ENCODE results near the gene ITGBL1.

The ITGBL1 gene

GRCh38 chr13:101690871-101691270, 238.4 kb downstream of the ITGBL1 start:
- no peak overlapping the region for H2AFZ ChIP-seq (ENCODE audit: low read length)
- TF ChIP-seq EZH2 (optimal IDR thresholded peaks at IDR 0.05; ENCODE audit: low read depth, low read length) (no peak), CTCF (IDR thresholded peaks at IDR 0.05; ENCODE audit: low read length) (no peak), EZH2phosphoT487 (IDR thresholded peaks at IDR 0.05; ENCODE audit: low read length) (no peak)
- H3K4me2 ChIP-seq (ENCODE audit: low read depth, low read length), result no peak overlapping the region
- DNase-seq, result no peak
- no peaks in the 10 kb centered on the region for H3K79me2 ChIP-seq (ENCODE audit: low read length)
- H3K27ac ChIP-seq (ENCODE audit: low read length), result no peak overlapping the region
- no peaks in the 10 kb centered on the region for H3K27me3 ChIP-seq (replicated peaks; ENCODE audit: insufficient read depth, low read length)
- H3K4me1 ChIP-seq (ENCODE audit: low read length), result no peaks in the 10 kb centered on the region
- no peak overlapping the region for H3K4me3 ChIP-seq (ENCODE audit: low read length)
- H3K9ac ChIP-seq (ENCODE audit: low read length), result no peak overlapping the region
- H3K9me3 ChIP-seq (replicated peaks; ENCODE audit: insufficient read depth, low read length), result no peaks in the 10 kb centered on the region
- no peaks in the 10 kb centered on the region for H3K9me2 ChIP-seq (replicated peaks; ENCODE audit: insufficient read depth, low read length)
- no peaks in the 10 kb centered on the region for H3K36me3 ChIP-seq (replicated peaks; ENCODE audit: insufficient read depth, low read length)
- H4K20me1 ChIP-seq (ENCODE audit: insufficient read depth, low read length), result no peaks in the 10 kb centered on the region
- H3F3A ChIP-seq (ENCODE audit: insufficient read depth, low read length), result no peaks in the 10 kb centered on the region

- no peaks in the 10 kb centered on the region for H3F3A ChIP-seq (ENCODE audit: insufficient read depth, low read length)
- no peaks in the 10 kb centered on the region for H3K9me3 ChIP-seq (replicated peaks; ENCODE audit: insufficient read depth, low read length)
- no peak overlapping the region for H2AFZ ChIP-seq (ENCODE audit: low read length)
- no peaks in the 10 kb centered on the region for H3K79me2 ChIP-seq (ENCODE audit: low read length)
- no peak overlapping the region for H3K4me2 ChIP-seq (ENCODE audit: low read depth, low read length)
- H3K9ac ChIP-seq (ENCODE audit: low read length), result no peak overlapping the region
- H3K4me3 ChIP-seq (ENCODE audit: low read length), result no peak overlapping the region
- TF ChIP-seq CTCF (IDR thresholded peaks at IDR 0.05; ENCODE audit: low read length) (no peak), EZH2phosphoT487 (IDR thresholded peaks at IDR 0.05; ENCODE audit: low read length) (no peak), EZH2 (optimal IDR thresholded peaks at IDR 0.05; ENCODE audit: low read depth, low read length) (no peak)
- H3K9me2 ChIP-seq (replicated peaks; ENCODE audit: insufficient read depth, low read length), result no peaks in the 10 kb centered on the region
- no peaks in the 10 kb centered on the region for H3K27me3 ChIP-seq (replicated peaks; ENCODE audit: insufficient read depth, low read length)
- no peak for DNase-seq
- H3K36me3 ChIP-seq (replicated peaks; ENCODE audit: insufficient read depth, low read length), result no peaks in the 10 kb centered on the region
- no peaks in the 10 kb centered on the region for H4K20me1 ChIP-seq (ENCODE audit: insufficient read depth, low read length)
- no peaks in the 10 kb centered on the region for H3K4me1 ChIP-seq (ENCODE audit: low read length)
- no peak overlapping the region for H3K27ac ChIP-seq (ENCODE audit: low read length)
Measured at GRCh38 chr13:101691341-101691860, 238.9 kb downstream of the ITGBL1 start.

GRCh38 chr13:101695870-101696516, 243.5 kb downstream of the ITGBL1 start:
- Histone ChIP-seq H3K36me3 (replicated peaks; ENCODE audit: insufficient read depth, low read length) (no peaks in the 10 kb centered on the region), H3K9ac (ENCODE audit: low read length) (no peak overlapping the region)
- no peak for TF ChIP-seq EZH2phosphoT487 (IDR thresholded peaks at IDR 0.05; ENCODE audit: low read length)

GRCh38 chr13:101697745-101698144, 245.3 kb downstream of the ITGBL1 start:
- Histone ChIP-seq H3K4me2 (ENCODE audit: low read depth, low read length) (no peak overlapping the region), H4K20me1 (ENCODE audit: insufficient read depth, low read length) (no peaks in the 10 kb centered on the region), H3K9me3 (replicated peaks; ENCODE audit: insufficient read depth, low read length) (no peaks in the 10 kb centered on the region), H3K36me3 (replicated peaks; ENCODE audit: insufficient read depth, low read length) (no peaks in the 10 kb centered on the region), H3K27ac (ENCODE audit: low read length) (no peak overlapping the region), H2AFZ (ENCODE audit: low read length) (no peak overlapping the region), H3K27me3 (replicated peaks; ENCODE audit: insufficient read depth, low read length) (no peaks in the 10 kb centered on the region), H3K79me2 (ENCODE audit: low read length) (no peaks in the 10 kb centered on the region), H3K9ac (ENCODE audit: low read length) (no peak overlapping the region), H3K4me3 (ENCODE audit: low read length) (no peak overlapping the region), H3K4me1 (ENCODE audit: low read length) (no peaks in the 10 kb centered on the region), H3K9me2 (replicated peaks; ENCODE audit: insufficient read depth, low read length) (no peaks in the 10 kb centered on the region), H3F3A (ENCODE audit: insufficient read depth, low read length) (no peaks in the 10 kb centered on the region)
- DNase-seq, result no peak
- TF ChIP-seq CTCF (IDR thresholded peaks at IDR 0.05; ENCODE audit: low read length) (no peak), EZH2phosphoT487 (IDR thresholded peaks at IDR 0.05; ENCODE audit: low read length) (no peak), EZH2 (optimal IDR thresholded peaks at IDR 0.05; ENCODE audit: low read depth, low read length) (no peak)

More at GRCh38 chr13:101695870-101696516, 243.5 kb downstream of the ITGBL1 start:
- H3K9me3 ChIP-seq (replicated peaks; ENCODE audit: insufficient read depth, low read length), result no peaks in the 10 kb centered on the region
- H3K9me2 ChIP-seq (replicated peaks; ENCODE audit: insufficient read depth, low read length), result no peaks in the 10 kb centered on the region
- no peak overlapping the region for H2AFZ ChIP-seq (ENCODE audit: low read length)
- H3K27ac ChIP-seq (ENCODE audit: low read length), result no peak overlapping the region
- H3K79me2 ChIP-seq (ENCODE audit: low read length), result no peaks in the 10 kb centered on the region
- no peak for DNase-seq
- H3K4me2 ChIP-seq (ENCODE audit: low read depth, low read length), result no peak overlapping the region
- H4K20me1 ChIP-seq (ENCODE audit: insufficient read depth, low read length), result no peaks in the 10 kb centered on the region
- H3K4me3 ChIP-seq (ENCODE audit: low read length), result no peak overlapping the region
- no peaks in the 10 kb centered on the region for H3K4me1 ChIP-seq (ENCODE audit: low read length)
- H3F3A ChIP-seq (ENCODE audit: insufficient read depth, low read length), result no peaks in the 10 kb centered on the region
- H3K27me3 ChIP-seq (replicated peaks; ENCODE audit: insufficient read depth, low read length), result no peaks in the 10 kb centered on the region

Data from MM.1S (cell line).